ENCODE measurements around the gene CD274.

Gene CD274

GRCh38 chr9:5509573-5509972 lies 59.2 kb downstream of the CD274 start:
- no peaks in the 10 kb centered on the region for H3K27me3 ChIP-seq (replicated peaks; ENCODE audit: control insufficient read depth, insufficient read depth, low read length)
- no peaks in the 10 kb centered on the region for H3K36me3 ChIP-seq (ENCODE audit: control insufficient read depth, insufficient read depth, low read length)
- no peak for DNase-seq (ENCODE audit: extremely low read depth, insufficient read length)
- TF ChIP-seq, protein P1, sequence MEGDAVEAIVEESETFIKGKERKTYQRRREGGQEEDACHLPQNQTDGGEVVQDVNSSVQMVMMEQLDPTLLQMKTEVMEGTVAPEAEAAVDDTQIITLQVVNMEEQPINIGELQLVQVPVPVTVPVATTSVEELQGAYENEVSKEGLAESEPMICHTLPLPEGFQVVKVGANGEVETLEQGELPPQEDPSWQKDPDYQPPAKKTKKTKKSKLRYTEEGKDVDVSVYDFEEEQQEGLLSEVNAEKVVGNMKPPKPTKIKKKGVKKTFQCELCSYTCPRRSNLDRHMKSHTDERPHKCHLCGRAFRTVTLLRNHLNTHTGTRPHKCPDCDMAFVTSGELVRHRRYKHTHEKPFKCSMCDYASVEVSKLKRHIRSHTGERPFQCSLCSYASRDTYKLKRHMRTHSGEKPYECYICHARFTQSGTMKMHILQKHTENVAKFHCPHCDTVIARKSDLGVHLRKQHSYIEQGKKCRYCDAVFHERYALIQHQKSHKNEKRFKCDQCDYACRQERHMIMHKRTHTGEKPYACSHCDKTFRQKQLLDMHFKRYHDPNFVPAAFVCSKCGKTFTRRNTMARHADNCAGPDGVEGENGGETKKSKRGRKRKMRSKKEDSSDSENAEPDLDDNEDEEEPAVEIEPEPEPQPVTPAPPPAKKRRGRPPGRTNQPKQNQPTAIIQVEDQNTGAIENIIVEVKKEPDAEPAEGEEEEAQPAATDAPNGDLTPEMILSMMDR (IDR thresholded peaks at IDR 0.05; ENCODE audit: insufficient read depth, low read length, poor library complexity, severe bottlenecking), result no peak
- H3K4me3 ChIP-seq (replicated peaks; ENCODE audit: low read depth, low read length), result no peak overlapping the region

- TF ChIP-seq, protein P1 (IDR thresholded peaks at IDR 0.05; ENCODE audit: insufficient read depth, low read length, poor library complexity, severe bottlenecking), result no peak
- Histone ChIP-seq H3K27me3 (replicated peaks; ENCODE audit: control insufficient read depth, insufficient read depth, low read length) (no peaks in the 10 kb centered on the region), H3K4me3 (replicated peaks; ENCODE audit: low read depth, low read length) (peak within 1 kb of the TSS; percentile 49), H3K36me3 (ENCODE audit: control insufficient read depth, insufficient read depth, low read length) (no peaks in the 10 kb centered on the region)
- peak; percentile 41 for DNase-seq (ENCODE audit: extremely low read depth, insufficient read length)
These were observed 60.1 kb downstream of the CD274 start, which contains the start of gene PDCD1LG2 for GRCh38 chr9:5510360-5510931. Gene PDCD1LG2, plus strand, starts transcription at chr9:5510531. Its CDS starts 12,016 bp downstream, at chr9:5522547.

DNA sequence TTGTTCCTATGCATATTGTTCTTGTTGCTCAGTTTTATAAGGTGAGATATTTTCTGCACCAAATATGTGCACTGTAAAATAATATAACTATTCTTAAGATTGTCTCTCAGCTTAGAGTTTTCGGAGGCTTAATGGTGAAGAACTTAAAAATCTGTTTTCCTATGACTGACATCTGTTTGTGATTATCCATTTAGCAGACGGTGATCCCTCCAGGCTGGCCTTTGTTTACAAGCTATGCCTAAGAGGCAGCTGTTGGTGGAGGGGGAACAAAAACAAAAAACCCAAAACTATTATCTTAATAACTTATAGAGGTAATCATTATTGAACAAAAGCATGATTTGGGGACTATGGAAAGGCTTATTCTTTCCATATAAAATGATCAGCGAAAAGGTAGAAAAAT lies 60.6 kb downstream of the CD274 start:
- Histone ChIP-seq H3K36me3 (ENCODE audit: control insufficient read depth, insufficient read depth, low read length) (no peaks in the 10 kb centered on the region), H3K4me3 (replicated peaks; ENCODE audit: low read depth, low read length) (peak overlapping the region; percentile 49), H3K27me3 (replicated peaks; ENCODE audit: control insufficient read depth, insufficient read depth, low read length) (no peaks in the 10 kb centered on the region)
- TF ChIP-seq, protein P1 (IDR thresholded peaks at IDR 0.05; ENCODE audit: insufficient read depth, low read length, poor library complexity, severe bottlenecking), result no peak
- DNase-seq (ENCODE audit: extremely low read depth, insufficient read length), result no peak

DNA sequence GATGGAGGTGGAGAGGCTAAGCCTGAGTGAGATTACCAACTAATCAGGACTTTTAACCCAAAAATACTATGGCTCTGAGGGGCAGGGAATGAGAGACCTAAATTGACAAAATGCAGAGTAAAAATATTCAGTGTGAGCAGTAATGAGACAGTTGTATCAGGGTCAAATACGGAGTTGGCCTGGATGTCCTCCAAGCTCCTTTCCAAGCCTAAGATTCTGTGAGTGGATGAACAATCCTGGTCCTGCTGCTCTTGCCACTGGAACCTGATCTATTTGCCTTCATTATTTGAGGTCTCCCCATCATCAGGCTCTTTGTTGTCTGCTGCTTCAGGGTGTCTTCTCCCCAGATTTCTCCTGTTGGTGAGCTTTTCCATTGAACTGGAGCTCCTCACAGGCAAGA lies 61.1 kb downstream of the CD274 start:
- H3K36me3 ChIP-seq (ENCODE audit: control insufficient read depth, insufficient read depth, low read length), result peaks cover under 1% of the 10 kb centered on the region
- DNase-seq (ENCODE audit: extremely low read depth, insufficient read length), result no peak
- TF ChIP-seq, protein P1 (IDR thresholded peaks at IDR 0.05; ENCODE audit: insufficient read depth, low read length, poor library complexity, severe bottlenecking), result no peak
- no peaks in the 10 kb centered on the region for H3K27me3 ChIP-seq (replicated peaks; ENCODE audit: control insufficient read depth, insufficient read depth, low read length)
- H3K4me3 ChIP-seq (replicated peaks; ENCODE audit: low read depth, low read length), result peak overlapping the region; percentile 49

GRCh38 chr9:5511935-5512580 lies 61.7 kb downstream of the CD274 start:
- H3K27me3 ChIP-seq (replicated peaks; ENCODE audit: control insufficient read depth, insufficient read depth, low read length), result no peaks in the 10 kb centered on the region
- H3K36me3 ChIP-seq (ENCODE audit: control insufficient read depth, insufficient read depth, low read length), result peaks cover 1% of the 10 kb centered on the region
- DNase-seq (ENCODE audit: extremely low read depth, insufficient read length), result no peak
- TF ChIP-seq, protein P1 (IDR thresholded peaks at IDR 0.05; ENCODE audit: insufficient read depth, low read length, poor library complexity, severe bottlenecking), result no peak
- H3K4me3 ChIP-seq (replicated peaks; ENCODE audit: low read depth, low read length), result peak overlapping the region; percentile 49
